Measurements from ENCODE around the gene TPO.

DNA sequence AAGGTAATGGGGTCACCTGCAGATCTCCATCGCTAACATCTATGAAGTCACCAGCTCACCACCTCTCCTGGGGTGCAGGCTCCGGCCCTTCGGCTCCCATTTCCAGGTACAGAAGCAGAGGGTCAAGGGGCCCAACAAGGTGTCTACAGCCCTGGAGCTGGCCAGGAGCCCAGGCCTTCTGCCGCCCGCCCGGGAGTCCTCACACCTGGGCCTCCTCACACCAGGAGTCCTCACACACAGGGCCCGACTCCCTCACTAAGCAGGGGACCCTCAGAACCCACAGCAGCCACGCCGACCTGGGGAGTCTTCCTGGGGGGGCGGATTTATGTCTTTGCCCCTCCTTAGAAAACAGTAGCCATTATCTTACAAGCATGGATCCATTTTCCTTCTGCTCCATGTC is 43.4 kb upstream of the TPO start:
- TF ChIP-seq, protein P1, sequence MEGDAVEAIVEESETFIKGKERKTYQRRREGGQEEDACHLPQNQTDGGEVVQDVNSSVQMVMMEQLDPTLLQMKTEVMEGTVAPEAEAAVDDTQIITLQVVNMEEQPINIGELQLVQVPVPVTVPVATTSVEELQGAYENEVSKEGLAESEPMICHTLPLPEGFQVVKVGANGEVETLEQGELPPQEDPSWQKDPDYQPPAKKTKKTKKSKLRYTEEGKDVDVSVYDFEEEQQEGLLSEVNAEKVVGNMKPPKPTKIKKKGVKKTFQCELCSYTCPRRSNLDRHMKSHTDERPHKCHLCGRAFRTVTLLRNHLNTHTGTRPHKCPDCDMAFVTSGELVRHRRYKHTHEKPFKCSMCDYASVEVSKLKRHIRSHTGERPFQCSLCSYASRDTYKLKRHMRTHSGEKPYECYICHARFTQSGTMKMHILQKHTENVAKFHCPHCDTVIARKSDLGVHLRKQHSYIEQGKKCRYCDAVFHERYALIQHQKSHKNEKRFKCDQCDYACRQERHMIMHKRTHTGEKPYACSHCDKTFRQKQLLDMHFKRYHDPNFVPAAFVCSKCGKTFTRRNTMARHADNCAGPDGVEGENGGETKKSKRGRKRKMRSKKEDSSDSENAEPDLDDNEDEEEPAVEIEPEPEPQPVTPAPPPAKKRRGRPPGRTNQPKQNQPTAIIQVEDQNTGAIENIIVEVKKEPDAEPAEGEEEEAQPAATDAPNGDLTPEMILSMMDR (conservative IDR thresholded peaks at IDR 0.05), result no peak
- no peak for TF ChIP-seq EZH2 (IDR thresholded peaks at IDR 0.05; ENCODE audit: low read depth)
